Measurements from ENCODE around the gene STAP1.

The STAP1 gene

GRCh38 chr4:67556436-67556835 is 2.1 kb upstream of the STAP1 start:
- DNase-seq (ENCODE audit: low read depth in 2 of 2), result no peak

GRCh38 chr4:67565284-67565683 is 6.8 kb downstream of the STAP1 start:
- DNase-seq (ENCODE audit: low read depth in 2 of 2), result no peak

- no peak for DNase-seq (ENCODE audit: low read depth in 2 of 2)
Measured at GRCh38 chr4:67566335-67566734, 7.8 kb downstream of the STAP1 start.

- no peak for DNase-seq (ENCODE audit: low read depth in 2 of 2)
Measured at GRCh38 chr4:67568820-67569219, 10.3 kb downstream of the STAP1 start.

GRCh38 chr4:67570537-67570936 is 12.0 kb downstream of the STAP1 start:
- no peak for DNase-seq (ENCODE audit: low read depth in 2 of 2)

- DNase-seq (ENCODE audit: low read depth in 2 of 2), result no peak
Measured at GRCh38 chr4:67571975-67572374, 13.4 kb downstream of the STAP1 start.

DNA sequence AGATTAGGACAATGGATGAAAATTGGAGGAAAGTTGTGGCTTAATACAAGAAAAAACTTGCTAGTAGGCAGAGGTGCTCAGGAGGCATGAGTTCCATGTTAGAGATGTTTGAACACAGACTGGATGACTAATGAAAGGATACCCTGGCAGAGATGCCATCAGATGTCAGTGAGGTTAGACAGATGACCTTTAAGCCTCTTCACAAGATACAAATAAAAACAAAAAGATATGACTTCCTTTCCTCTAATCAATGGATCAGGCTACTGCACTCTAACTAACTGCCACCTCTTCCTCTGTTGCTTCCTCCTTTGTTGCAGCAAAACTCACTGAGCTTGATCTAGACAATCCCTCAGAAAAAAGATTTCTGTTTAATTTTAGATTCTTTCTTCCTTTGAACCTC is 14.7 kb downstream of the STAP1 start:
- DNase-seq (ENCODE audit: low read depth in 2 of 2), result no peak

DNA sequence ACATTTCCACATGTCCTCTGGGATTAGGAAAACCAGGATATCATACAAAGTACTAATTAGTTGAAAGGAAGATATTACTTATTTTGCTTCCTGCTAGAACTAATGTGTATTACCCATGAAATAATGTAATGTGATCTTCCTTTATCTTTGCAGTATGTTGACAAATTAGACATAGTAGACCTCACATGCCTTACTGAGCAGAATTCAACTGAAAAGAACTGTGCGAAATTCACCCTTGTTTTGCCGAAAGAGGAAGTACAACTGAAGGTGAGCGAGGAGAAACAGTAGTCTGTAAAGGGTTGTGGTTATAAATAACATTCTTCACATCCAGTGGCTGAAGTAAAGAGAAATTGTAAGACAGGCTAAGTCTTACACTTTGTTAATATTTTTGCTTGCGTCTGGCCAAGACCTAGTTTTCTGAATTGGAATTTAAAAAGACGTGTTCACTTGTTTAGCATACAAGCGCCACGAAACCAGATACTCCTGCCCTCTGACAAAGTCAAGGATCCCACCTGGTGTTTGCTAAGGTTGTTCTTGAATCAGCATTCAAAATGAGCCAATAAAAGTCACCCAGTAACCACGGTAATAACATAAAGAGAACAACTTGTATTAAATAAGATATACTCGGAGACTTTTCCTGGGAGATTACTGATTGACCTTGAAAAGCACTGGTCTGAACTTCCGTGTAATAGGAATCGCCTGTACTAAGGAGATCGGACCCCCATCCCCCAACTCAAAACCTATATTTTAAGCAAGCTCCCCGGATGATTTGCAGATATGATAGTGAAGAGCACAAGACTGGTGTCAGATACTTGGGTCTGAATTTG is 16.9 kb downstream of the STAP1 start:
- no peak for DNase-seq (ENCODE audit: low read depth in 2 of 2)

DNA sequence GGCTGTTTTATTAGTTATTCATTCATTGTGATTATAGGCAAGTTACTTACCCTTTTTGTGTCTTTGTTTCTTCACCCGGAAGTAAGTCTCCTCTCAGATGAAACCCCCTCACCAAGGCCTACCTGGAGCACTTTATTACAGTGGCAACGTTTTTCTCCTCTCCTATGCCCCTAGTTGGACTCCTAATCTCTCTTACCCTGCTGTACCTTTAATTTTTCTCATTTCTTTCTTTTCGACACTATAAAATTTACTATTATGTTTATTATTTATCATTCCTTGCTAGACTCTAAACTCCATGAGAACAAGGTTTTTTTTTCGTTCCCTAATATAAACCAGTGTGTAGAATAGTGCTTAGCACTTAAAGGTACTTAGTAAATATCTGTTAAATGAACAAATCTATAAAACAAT is 17.5 kb downstream of the STAP1 start:
- no peak for DNase-seq (ENCODE audit: low read depth in 2 of 2)

GRCh38 chr4:67576538-67576937 is 18.0 kb downstream of the STAP1 start:
- no peak for DNase-seq (ENCODE audit: low read depth in 2 of 2)

DNA sequence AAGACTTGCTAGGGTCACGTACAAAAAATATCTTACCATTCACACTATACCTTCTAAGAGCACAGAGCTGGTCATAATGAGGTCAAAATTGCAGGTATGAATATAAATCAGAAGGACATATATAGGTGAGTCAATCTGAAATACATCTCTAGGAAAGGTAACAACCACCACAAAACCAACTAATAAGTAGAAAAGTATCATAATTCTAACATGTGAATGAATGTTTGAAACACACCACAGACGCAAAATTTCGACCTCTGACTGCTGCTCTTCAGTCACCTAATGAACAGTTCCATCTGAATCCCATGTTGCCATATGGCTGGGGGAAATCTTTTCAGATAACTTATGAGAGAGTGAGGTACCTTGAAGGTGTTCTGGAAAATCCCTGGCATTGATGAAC is 22.1 kb downstream of the STAP1 start:
- no peak for DNase-seq (ENCODE audit: low read depth in 2 of 2)

GRCh38 chr4:67581208-67581857 is 22.8 kb downstream of the STAP1 start:
- DNase-seq (ENCODE audit: low read depth in 2 of 2), result no peak

GRCh38 chr4:67581913-67582312 is 23.4 kb downstream of the STAP1 start:
- DNase-seq (ENCODE audit: low read depth in 2 of 2), result no peak

DNA sequence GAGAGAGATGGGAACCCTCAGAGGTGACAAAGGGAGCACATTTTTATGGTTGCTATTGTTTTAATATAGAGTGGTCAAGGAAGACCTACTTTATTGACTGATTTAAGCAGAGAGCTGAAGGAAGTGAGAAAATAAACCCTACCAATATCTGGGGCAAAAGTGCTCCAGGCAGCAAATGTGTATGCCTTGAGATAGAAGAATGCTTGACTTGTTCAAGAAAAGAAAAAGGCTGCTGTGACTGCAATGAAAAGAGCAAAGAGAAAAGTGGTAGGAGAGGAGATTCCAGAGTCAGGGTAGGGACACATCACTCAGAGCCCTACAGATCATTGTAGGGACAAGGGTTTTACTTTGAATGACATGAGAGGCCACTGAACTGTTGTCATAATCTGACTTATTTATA is 26.0 kb downstream of the STAP1 start:
- no peak for DNase-seq (ENCODE audit: low read depth in 2 of 2)

- DNase-seq (ENCODE audit: low read depth in 2 of 2), result no peak
Measured at GRCh38 chr4:67587156-67587555, 28.6 kb downstream of the STAP1 start.

- DNase-seq (ENCODE audit: low read depth in 2 of 2), result peak in 1 of 2 experiments; percentile 7
Measured at GRCh38 chr4:67593741-67594175, 35.2 kb downstream of the STAP1 start.

GRCh38 chr4:67603310-67604028 is 44.9 kb downstream of the STAP1 start:
- DNase-seq (ENCODE audit: low read depth in 2 of 2), result no peak

DNA sequence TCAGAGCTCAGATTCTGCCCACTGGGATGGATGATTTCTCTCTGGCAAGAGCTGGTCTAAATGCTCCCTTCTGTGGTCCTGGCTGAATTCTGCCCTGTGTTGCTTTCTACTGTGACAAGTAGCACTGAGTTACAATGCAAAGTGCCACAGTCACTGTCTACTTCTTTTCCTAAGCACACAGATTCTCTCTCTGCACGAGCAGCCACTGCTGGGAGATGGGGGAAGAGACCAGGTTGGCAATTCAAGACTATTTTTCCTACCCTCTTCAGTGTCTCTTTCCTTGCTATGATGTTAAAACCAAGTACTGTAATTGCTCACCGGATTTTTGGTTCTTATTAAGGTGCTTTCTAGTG is 45.5 kb downstream of the STAP1 start:
- DNase-seq (ENCODE audit: low read depth in 2 of 2), result no peak

GRCh38 chr4:67604749-67605148 is 46.2 kb downstream of the STAP1 start:
- DNase-seq (ENCODE audit: low read depth in 2 of 2), result no peak

- no peak for DNase-seq (ENCODE audit: low read depth in 2 of 2)
Measured at GRCh38 chr4:67608027-67608426, 49.5 kb downstream of the STAP1 start.

DNA sequence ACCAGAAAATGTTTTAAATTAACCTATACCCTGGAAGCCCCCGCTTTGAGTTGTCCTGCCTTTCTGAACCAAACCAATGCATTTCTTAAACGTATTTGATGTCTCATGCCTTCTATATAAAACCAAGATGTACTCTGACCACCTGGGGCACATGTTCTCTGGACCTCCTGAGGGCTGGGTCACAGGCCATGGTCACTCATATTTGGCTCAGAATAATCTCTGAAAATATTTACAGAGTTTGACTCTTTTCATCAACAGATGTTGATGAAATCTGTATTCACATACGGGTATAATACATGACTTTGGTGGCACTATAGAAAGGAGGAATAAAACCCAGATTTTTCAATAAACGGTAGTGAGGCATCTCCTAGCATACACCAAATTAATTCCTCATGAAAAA is 55.7 kb downstream of the STAP1 start:
- no peak for DNase-seq (ENCODE audit: low read depth in 2 of 2)

- DNase-seq (ENCODE audit: low read depth in 2 of 2), result no peak
Measured at GRCh38 chr4:67615119-67615518, 56.6 kb downstream of the STAP1 start.

DNA sequence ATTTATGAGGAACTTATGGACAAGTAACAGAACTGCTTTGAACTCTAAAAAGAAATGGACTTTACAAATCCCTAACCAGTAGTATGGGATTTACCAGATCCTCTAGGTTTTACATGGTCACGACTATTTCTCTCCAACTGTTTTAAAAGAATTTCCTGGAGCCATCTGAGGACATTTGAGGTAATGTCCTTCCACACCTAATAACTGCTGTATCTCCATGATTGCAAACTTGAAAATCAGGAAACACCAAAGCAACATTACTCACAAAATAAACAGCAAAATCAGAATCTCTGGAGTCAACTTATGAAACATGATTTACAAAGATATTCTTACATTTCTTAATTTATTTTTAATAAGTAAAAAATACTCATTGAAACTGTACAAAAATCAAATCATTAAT is 58.0 kb downstream of the STAP1 start:
- DNase-seq (ENCODE audit: low read depth in 2 of 2), result no peak
